GM12878 (cell line): ENCODE results near the gene DNAJC2. TPM values are rescaled to one million over a fixed set of nuclear protein-coding genes. Genes with fewer than 3 reads are reported as not detected.

Source experiments
- ATF3 ChIP-seq: IDR thresholded peaks from 2 replicates; pipeline ENCODE4 v1.6.1; 2011; ENCODE audit warnings: low read depth, mild to moderate bottlenecking, low read length, moderate library complexity, borderline replicate concordance; ENCODE audit errors: extremely low read depth
- ESRRA ChIP-seq: IDR thresholded peaks from 2 replicates; pipeline ENCODE4 v1.6.1; 2012; ENCODE audit warnings: mild to moderate bottlenecking, low read length, improper control_type of control experiment
- HDAC2 ChIP-seq: fragments of 200-600 bp; sonication (generic); IDR thresholded peaks from 2 replicates; pipeline ENCODE4 v1.6.1; 2017
- IRF5 ChIP-seq: fragments of 450-650 bp; IDR thresholded peaks from 2 replicates; pipeline ENCODE4 v1.6.1; 2017; ENCODE audit warnings: borderline replicate concordance
- JUND ChIP-seq: IDR thresholded peaks from 2 replicates; pipeline ENCODE4 v1.6.1; 2012; ENCODE audit warnings: low read depth, mild to moderate bottlenecking, low read length, improper control_type of control experiment, moderate library complexity
- MEF2B ChIP-seq: fragments of 450-650 bp; IDR thresholded peaks from 2 replicates; pipeline ENCODE4 v1.6.1; 2018; ENCODE audit warnings: mild to moderate bottlenecking, moderate library complexity; ENCODE audit not compliant: partially characterized antibody, poor library complexity, severe bottlenecking
- PRDM15 ChIP-seq: fragments of 450-650 bp; formaldehyde crosslinking; IDR thresholded peaks from 2 replicates; pipeline ENCODE4 v1.4.0; 2020; ENCODE audit warnings: mild to moderate bottlenecking, moderate library complexity
- SMAD5 ChIP-seq: IDR thresholded peaks from 2 replicates; pipeline ENCODE4 v1.6.1; 2016; ENCODE audit warnings: antibody characterized with exemption, low read depth
- ZNF24 ChIP-seq: fragments of 450-650 bp; IDR thresholded peaks from 2 replicates; pipeline ENCODE4 v1.6.1; 2017; ENCODE audit warnings: antibody characterized with exemption, mild to moderate bottlenecking
- polyA plus RNA-seq, 11 experiments: library from polyadenylated mRNA; depleted of rRNA in 4 of 11; unstranded in 6 of 11; stranded (reverse) in 5 of 11; fragments of >200 nt; fragmentation: Nextera tagmentation in 4 of 11; fragmentation: Illumina TruSeq in 1 of 11; extraction: Ambion mirVana in 4 of 11; extraction: Trizol in 1 of 11; gene quantifications; 1 replicate in 1 of 11; 2 replicates in 10 of 11; pipeline versions ENCODE4 v1.2.1 to v1.2.3, GENCODE V29; 2011 to 2016; ENCODE audit warnings: inconsistent platforms in 2 of 11, missing spikeins in 2 of 11, low read depth in 1 of 11
- total RNA-seq, 4 experiments: library from RNA; depleted of rRNA in 3 of 4; stranded (reverse); fragments of >200 nt in 3 of 4; fragmentation: Illumina TruSeq in 1 of 4; extraction: Trizol in 1 of 4; gene quantifications; 2 replicates each; pipeline versions ENCODE4 v1.2.1 to v1.2.3, GENCODE V29; 2013 to 2021

Gene DNAJC2
- total and polyA plus RNA-seq, 10 of the 15 experiments (the other 5 are each of a cell fraction or from before 2014, with no cell fraction given), result 18.2 to 63.1 (median 30.6) TPM

GRCh38 chr7:103389263-103389662, 44.7 kb upstream of the DNAJC2 start (continued):
- TF ChIP-seq HDAC2 (no peak), JUND (no peak), MEF2B (no peak), ESRRA (no peak), SMAD5 (no peak), PRDM15 (CRISPR knock-in tag) (no peak), ATF3 (no peak), IRF5 (no peak), ZNF24 (no peak)
